Karpas-422 (cell line): ENCODE measurements around the gene ICOSLG. TPM values are rescaled to one million over a fixed set of nuclear protein-coding genes. Genes with fewer than 3 reads are reported as not detected.
"Not testable (repeated sequence)": the region's sequence is repeated elsewhere in the genome, so short reads cannot be mapped to it uniquely, and the experiment has no call there.

Experiments
- DNase-seq: peaks from one replicate; pipeline ENCODE4 v3.0.0-alpha.2; 2015
- H2AFZ ChIP-seq: fragments of 200-600 bp; sonication (generic); 2 replicates; pipeline ENCODE4 v1.6.1; 2014; ENCODE audit warnings: antibody characterized with exemption, low read length, mixed read lengths
- H3K27ac ChIP-seq: fragments of 200-600 bp; sonication (generic); 2 replicates; pipeline ENCODE4 v1.5.1; 2014; ENCODE audit warnings: mild to moderate bottlenecking, low read length, moderate library complexity
- H3K27me3 ChIP-seq: fragments of 200-600 bp; sonication (generic); 2 replicates; pipeline ENCODE4 v1.6.1; 2014; ENCODE audit warnings: low read length, mixed read lengths
- H3K36me3 ChIP-seq: fragments of 200-600 bp; sonication (generic); 2 replicates; pipeline ENCODE4 v1.6.1; 2014; ENCODE audit warnings: low read length, mixed read lengths; ENCODE audit not compliant: insufficient read depth
- H3K4me1 ChIP-seq: fragments of 200-600 bp; sonication (generic); 2 replicates; pipeline ENCODE4 v1.6.1; 2014; ENCODE audit warnings: mild to moderate bottlenecking, low read length, mixed read lengths
- H3K4me2 ChIP-seq: fragments of 200-600 bp; sonication (generic); 2 replicates; pipeline ENCODE4 v1.6.1; 2014; ENCODE audit warnings: low read length, low read depth, mild to moderate bottlenecking; ENCODE audit not compliant: poor library complexity, severe bottlenecking
- H3K4me3 ChIP-seq: fragments of 200-600 bp; sonication (generic); 2 replicates; pipeline ENCODE4 v1.5.1; 2014; ENCODE audit warnings: mild to moderate bottlenecking, antibody characterized with exemption, low read length, mixed read lengths
- H3K79me2 ChIP-seq: fragments of 200-600 bp; sonication (generic); 2 replicates; pipeline ENCODE4 v1.6.1; 2014; ENCODE audit warnings: mild to moderate bottlenecking, low read length, mixed read lengths
- H3K9ac ChIP-seq: fragments of 200-600 bp; sonication (generic); 2 replicates; pipeline ENCODE4 v1.6.0; 2014; ENCODE audit warnings: low read length
- H3K9me2 ChIP-seq: fragments of 200-600 bp; sonication (generic), shearing (Covaris generic); replicated peaks from 2 replicates; pipeline ENCODE4 v1.6.0; 2014; ENCODE audit warnings: mild to moderate bottlenecking, low read length, moderate library complexity; ENCODE audit not compliant: insufficient read depth
- H3K9me3 ChIP-seq: fragments of 300-700, 200-600 bp; sonication (generic); 2 replicates; pipeline ENCODE4 v1.6.1; 2014; ENCODE audit warnings: low read length, mixed read lengths
- H4K20me1 ChIP-seq: fragments of 200-600 bp; sonication (generic); 2 replicates; pipeline ENCODE4 v1.6.1; 2014; ENCODE audit warnings: mild to moderate bottlenecking, antibody characterized with exemption, low read length, low read depth; ENCODE audit not compliant: insufficient read depth
- total RNA-seq: library from RNA; depleted of rRNA; stranded (reverse); fragments of >200 nt; shearing (Covaris generic); gene quantifications from 2 replicates; pipeline ENCODE4 v1.2.3, GENCODE V29; 2014; ENCODE audit warnings: low replicate concordance

Gene ICOSLG
- total RNA-seq, 1 experiment from 2014 or later = 0.37 TPM

- not testable (repeated sequence) for H3K27ac ChIP-seq, H2AFZ ChIP-seq, H3K9ac ChIP-seq, H3K27me3 ChIP-seq, H3K4me3 ChIP-seq, H4K20me1 ChIP-seq, H3K9me2 ChIP-seq, DNase-seq, H3K79me2 ChIP-seq, H3K4me1 ChIP-seq, H3K9me3 ChIP-seq, H3K4me2 ChIP-seq, H3K36me3 ChIP-seq
These were observed 40.7 kb downstream of the ICOSLG start for GRCh38 chr21:44199997-44200396.

GRCh38 chr21:44199448-44199847 lies 41.3 kb downstream of the ICOSLG start:
- H3K4me2 ChIP-seq = no peak overlapping the region
- no peaks in the 10 kb centered on the region for H3K79me2 ChIP-seq
- H3K9me2 ChIP-seq = no peaks in the 10 kb centered on the region
- no peak overlapping the region for H2AFZ ChIP-seq
- H3K9ac ChIP-seq = no peak overlapping the region
- H3K4me1 ChIP-seq = no peaks in the 10 kb centered on the region
- H3K4me3 ChIP-seq = no peak overlapping the region
- no peaks in the 10 kb centered on the region for H3K27me3 ChIP-seq
- no peaks in the 10 kb centered on the region for H3K36me3 ChIP-seq
- no peak overlapping the region for H3K27ac ChIP-seq
- no peaks in the 10 kb centered on the region for H3K9me3 ChIP-seq
- no peaks in the 10 kb centered on the region for H4K20me1 ChIP-seq
- no peak for DNase-seq

GRCh38 chr21:44197156-44197516 lies 43.6 kb downstream of the ICOSLG start:
- H3K4me2 ChIP-seq, H3K4me3 ChIP-seq, H3K36me3 ChIP-seq, H3K27ac ChIP-seq, H3K9me2 ChIP-seq, H3K9me3 ChIP-seq, H2AFZ ChIP-seq, H3K79me2 ChIP-seq, H3K9ac ChIP-seq, H3K4me1 ChIP-seq, H4K20me1 ChIP-seq, H3K27me3 ChIP-seq, DNase-seq: not testable (repeated sequence)

DNA sequence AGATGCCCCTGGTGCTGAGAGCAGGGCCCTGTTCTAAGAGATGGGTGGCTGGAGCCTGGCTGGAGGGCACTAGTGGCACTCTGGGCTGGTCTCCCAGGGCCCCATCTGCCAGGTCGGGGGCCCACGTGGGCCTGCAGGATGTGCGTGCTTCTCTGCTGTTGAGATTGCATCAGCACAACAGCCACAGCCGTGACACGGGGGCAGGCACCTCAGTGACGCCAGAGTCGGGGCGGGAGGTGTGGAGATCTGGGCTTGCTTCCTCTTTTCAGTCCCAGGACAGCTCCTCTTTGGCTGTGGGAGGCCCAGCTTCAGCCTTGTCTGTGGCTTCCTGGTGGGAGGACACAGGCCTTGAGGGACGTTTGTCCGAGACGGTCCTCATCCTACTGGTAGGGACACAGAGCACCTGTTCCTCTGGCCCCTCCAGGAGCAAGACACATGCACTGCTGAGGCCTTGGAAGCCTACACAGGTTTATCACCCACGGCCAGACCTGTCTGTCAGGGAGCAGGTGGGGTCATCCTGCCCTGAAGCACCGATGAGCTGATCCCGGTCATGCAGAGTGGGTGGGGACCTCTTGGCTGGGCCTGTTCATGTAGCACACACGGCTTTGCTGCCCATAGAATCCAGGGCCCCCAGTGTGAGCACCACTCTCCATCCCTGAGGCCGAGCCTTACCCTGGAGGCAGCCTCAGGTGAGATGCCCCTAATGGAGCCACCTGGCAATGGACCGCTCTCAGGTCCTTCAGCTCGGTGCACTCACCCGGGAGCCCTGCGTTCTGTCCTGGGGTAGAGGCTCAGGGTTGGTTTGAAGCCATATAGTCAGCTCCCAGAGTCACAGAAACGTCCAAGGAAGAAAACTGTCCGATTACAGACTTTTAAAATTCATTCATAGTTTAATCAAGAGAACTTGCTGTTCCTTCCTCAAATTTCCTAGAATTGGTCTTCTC lies 44.3 kb downstream of the ICOSLG start:
- H3K79me2 ChIP-seq = not testable (repeated sequence)

GRCh38 chr21:44194888-44195287 lies 45.9 kb downstream of the ICOSLG start:
- not testable (repeated sequence) for H3K9me2 ChIP-seq, H3K9ac ChIP-seq, H3K4me1 ChIP-seq, H3K9me3 ChIP-seq, H3K4me2 ChIP-seq, DNase-seq, H3K27me3 ChIP-seq, H3K27ac ChIP-seq, H2AFZ ChIP-seq, H4K20me1 ChIP-seq, H3K36me3 ChIP-seq, H3K79me2 ChIP-seq, H3K4me3 ChIP-seq

More for the DNA sequence above, 44.3 kb downstream of the ICOSLG start:
- not testable (repeated sequence) for H4K20me1 ChIP-seq, H3K9me2 ChIP-seq, H2AFZ ChIP-seq, H3K27ac ChIP-seq, H3K36me3 ChIP-seq, H3K4me1 ChIP-seq, H3K9me3 ChIP-seq, H3K4me3 ChIP-seq, DNase-seq, H3K27me3 ChIP-seq, H3K9ac ChIP-seq, H3K4me2 ChIP-seq

DNA sequence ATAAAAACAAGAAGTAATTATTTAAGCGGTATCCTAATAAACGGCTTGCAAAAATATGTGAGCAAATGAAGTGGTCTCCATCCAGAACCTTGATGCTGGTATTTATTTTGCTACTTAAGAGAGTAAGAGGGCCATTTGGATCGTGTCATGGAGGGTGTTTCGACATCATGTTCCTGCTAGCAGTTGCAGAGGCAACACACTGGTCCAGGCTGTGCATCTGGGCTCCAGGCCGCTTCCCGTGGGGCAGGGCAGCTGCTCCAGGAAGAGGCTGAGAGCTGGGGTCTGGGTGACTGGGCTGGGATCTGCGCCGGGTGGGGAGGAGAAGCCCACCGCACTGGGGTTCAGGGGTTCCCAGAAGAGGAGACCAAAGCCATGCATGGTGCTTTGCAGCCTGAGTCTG lies 46.3 kb downstream of the ICOSLG start:
- not testable (repeated sequence) for H3K36me3 ChIP-seq, H4K20me1 ChIP-seq, H3K4me3 ChIP-seq, H3K27me3 ChIP-seq, H3K4me1 ChIP-seq, H2AFZ ChIP-seq, DNase-seq, H3K4me2 ChIP-seq, H3K9ac ChIP-seq, H3K9me3 ChIP-seq, H3K9me2 ChIP-seq, H3K27ac ChIP-seq, H3K79me2 ChIP-seq

DNA sequence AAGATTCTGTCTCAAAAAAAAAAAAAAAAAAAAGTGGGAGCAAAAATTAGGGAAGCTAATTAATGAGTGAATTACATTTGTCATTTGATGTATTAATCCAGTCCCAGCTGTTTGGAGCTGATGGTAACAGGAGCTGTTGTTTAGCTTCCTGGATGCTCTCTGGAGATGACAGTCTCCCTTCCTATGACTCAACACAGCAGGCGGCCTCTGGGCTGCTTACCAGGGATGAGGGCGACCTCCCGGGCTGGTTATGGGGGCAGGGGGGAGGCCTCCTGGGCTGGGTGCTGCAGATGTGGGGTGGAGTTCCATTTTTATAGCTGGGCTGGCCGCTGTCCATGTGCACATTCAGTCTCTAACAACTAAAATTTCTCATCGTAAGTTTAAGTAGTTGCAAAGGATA lies 47.6 kb downstream of the ICOSLG start:
- not testable (repeated sequence) for DNase-seq, H3K27me3 ChIP-seq, H3K4me2 ChIP-seq, H3K9ac ChIP-seq, H4K20me1 ChIP-seq, H3K79me2 ChIP-seq, H3K27ac ChIP-seq, H3K9me2 ChIP-seq, H2AFZ ChIP-seq, H3K4me1 ChIP-seq, H3K4me3 ChIP-seq, H3K9me3 ChIP-seq, H3K36me3 ChIP-seq

DNA sequence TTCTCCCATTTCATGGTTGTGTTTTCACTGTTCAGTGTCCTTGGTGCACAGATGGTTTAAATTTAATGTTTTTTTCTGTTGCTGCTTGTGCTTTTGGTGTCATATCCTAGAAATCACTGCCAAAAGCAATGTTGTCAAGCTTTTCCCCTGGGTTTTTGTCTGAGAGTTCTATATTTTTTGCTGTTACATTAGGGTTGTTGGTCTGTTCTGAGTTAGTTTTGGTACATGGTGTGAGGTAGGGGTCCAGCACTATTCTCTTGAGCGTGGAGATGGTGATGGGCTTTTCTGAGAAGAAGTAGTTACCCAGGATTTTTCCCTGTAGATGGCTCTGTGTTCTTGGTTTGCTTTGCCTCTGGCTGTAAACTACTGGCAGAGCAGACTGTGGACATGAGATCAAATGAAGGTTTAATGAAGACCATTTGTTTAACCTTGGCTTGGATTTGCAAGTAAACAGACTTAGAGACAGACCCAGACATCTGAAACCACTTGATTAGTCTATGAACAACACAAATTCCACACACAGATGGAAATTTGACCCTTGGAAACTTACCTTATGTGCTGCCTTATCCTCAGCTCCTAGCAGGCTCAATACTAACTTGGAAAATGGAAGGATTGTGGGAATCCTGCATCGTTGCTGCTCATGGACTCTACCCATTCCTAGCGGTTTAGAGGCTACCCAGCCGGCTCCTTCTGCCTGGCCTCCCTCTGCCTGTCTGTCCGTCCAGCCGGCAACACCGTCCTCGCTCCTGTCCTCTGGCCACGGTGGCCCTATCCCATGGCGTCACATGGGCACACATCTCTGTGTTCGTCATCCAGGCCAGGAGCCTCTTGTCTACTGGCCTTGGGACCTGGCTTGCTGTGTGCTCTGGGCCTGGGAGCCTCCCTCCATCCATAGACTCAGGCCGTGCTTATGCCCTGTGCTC lies 50.1 kb downstream of the ICOSLG start:
- H2AFZ ChIP-seq, H3K27ac ChIP-seq, H3K4me3 ChIP-seq, H3K9me3 ChIP-seq, H3K4me2 ChIP-seq, H3K9me2 ChIP-seq, H3K4me1 ChIP-seq, DNase-seq, H4K20me1 ChIP-seq, H3K79me2 ChIP-seq, H3K36me3 ChIP-seq, H3K9ac ChIP-seq, H3K27me3 ChIP-seq: not testable (repeated sequence)
